Stimulated activated CD4-positive, alpha-beta T cell treated with anti-CD3 and anti-CD28 coated beads, Interleukin-4, amount 100 ng/mL, for 1 hour (primary cell): ENCODE measurements around the gene FLNB.
A peak's percentile ranks its signal among the peaks of the same experiment; 100 is the strongest.

Source experiments
- DNase-seq: peaks from one replicate; pipeline ENCODE4 v3.0.0-alpha.2; 2020

FLNB gene

GRCh38 chr3:58112185-58112535 is 103.9 kb downstream of the FLNB start:
- DNase-seq, result no peak

- DNase-seq, result no peak
Measured at GRCh38 chr3:58115175-58115574, 107.0 kb downstream of the FLNB start.

- DNase-seq, result peak; percentile 20
Measured at GRCh38 chr3:58116161-58116955, 108.1 kb downstream of the FLNB start.

- DNase-seq, result no peak
Measured at GRCh38 chr3:58116985-58117384, 108.8 kb downstream of the FLNB start.

GRCh38 chr3:58117561-58118181 is 109.4 kb downstream of the FLNB start:
- DNase-seq, result no peak

GRCh38 chr3:58119186-58119585 is 111.0 kb downstream of the FLNB start:
- no peak for DNase-seq

GRCh38 chr3:58120075-58120812 is 112.0 kb downstream of the FLNB start:
- DNase-seq, result no peak

GRCh38 chr3:58121183-58121582 is 113.0 kb downstream of the FLNB start:
- DNase-seq, result no peak

- DNase-seq, result no peak
Measured at GRCh38 chr3:58122936-58123700, 114.9 kb downstream of the FLNB start.

- DNase-seq, result no peak
Measured at GRCh38 chr3:58124387-58124786, 116.2 kb downstream of the FLNB start.

GRCh38 chr3:58129041-58129770 is 121.0 kb downstream of the FLNB start:
- no peak for DNase-seq

- no peak for DNase-seq
Measured at GRCh38 chr3:58130591-58130990, 122.4 kb downstream of the FLNB start.

- no peak for DNase-seq
Measured at GRCh38 chr3:58131101-58131825, 123.0 kb downstream of the FLNB start.

- no peak for DNase-seq
Measured at GRCh38 chr3:58132850-58133249, 124.6 kb downstream of the FLNB start.

- DNase-seq, result no peak
Measured at GRCh38 chr3:58134468-58134867, 126.2 kb downstream of the FLNB start.

GRCh38 chr3:58135712-58136543 is 127.7 kb downstream of the FLNB start:
- no peak for DNase-seq

GRCh38 chr3:58137306-58137705 is 129.1 kb downstream of the FLNB start:
- no peak for DNase-seq

- no peak for DNase-seq
Measured at GRCh38 chr3:58141766-58142345, 133.6 kb downstream of the FLNB start.

- DNase-seq, result no peak
Measured at GRCh38 chr3:58143417-58144055, 135.3 kb downstream of the FLNB start.
